HTR-8/SVneo (cell line): Measurements from ENCODE around the gene MRPL37.
"Not testable (repeated sequence)": the region's sequence is repeated elsewhere in the genome, so short reads cannot be mapped to it uniquely, and the experiment has no call there.

Source experiments
- DNase-seq: peaks from one replicate; pipeline ENCODE4 v3.0.0; 2011; ENCODE audit warnings: low spot score, mixed read lengths; ENCODE audit not compliant: insufficient read length
- FAIRE-seq: peaks from 2 replicates; lab custom pipeline; 2011; peaks lifted over from hg19 to GRCh38; lab: Jason Lieb, UNC

MRPL37 gene

GRCh38 chr1:54199765-54200518 is at the start of gene MRPL37, which contains the start of gene CYB5RL:
Gene MRPL37 (plus strand): TSS chr1:54200167. CDS start chr1:54200244, 77 bp downstream.
Gene CYB5RL (minus strand): TSS chr1:54200030. CDS start chr1:54195616, 4,414 bp downstream.
- DNase-seq (peak; percentile 98), FAIRE-seq (peak; percentile 86)

- DNase-seq (no peak), FAIRE-seq (no peak)
These were observed 49.0 kb upstream of the MRPL37 start for GRCh38 chr1:54151013-54151412.

GRCh38 chr1:54152696-54153095 is 47.3 kb upstream of the MRPL37 start, which contains the start of gene CDCP2:
Gene CDCP2 (minus strand): TSS chr1:54153000. CDS start chr1:54152922, 78 bp downstream.
- DNase-seq (no peak), FAIRE-seq (no peak)

- peak; percentile 47 for DNase-seq
- FAIRE-seq: no peak
These were observed 46.2 kb upstream of the MRPL37 start for GRCh38 chr1:54153535-54154439.

GRCh38 chr1:54156201-54156600 is 43.8 kb upstream of the MRPL37 start:
- no peak for FAIRE-seq
- DNase-seq: no peak

- DNase-seq (no peak), FAIRE-seq (no peak)
These were observed 43.0 kb upstream of the MRPL37 start for GRCh38 chr1:54156986-54157385.

GRCh38 chr1:54157401-54157800 is 42.6 kb upstream of the MRPL37 start:
- DNase-seq: no peak
- FAIRE-seq: no peak

GRCh38 chr1:54158071-54158470 is 41.9 kb upstream of the MRPL37 start:
- FAIRE-seq: no peak
- DNase-seq: no peak

GRCh38 chr1:54159733-54160316 is 40.1 kb upstream of the MRPL37 start:
- DNase-seq (no peak), FAIRE-seq (no peak)

- DNase-seq (no peak), FAIRE-seq (no peak)
These were observed 39.6 kb upstream of the MRPL37 start for GRCh38 chr1:54160351-54160750.

GRCh38 chr1:54161495-54162168 is 38.3 kb upstream of the MRPL37 start:
- FAIRE-seq: no peak
- DNase-seq: no peak

GRCh38 chr1:54163051-54163450 is 36.9 kb upstream of the MRPL37 start:
- DNase-seq: no peak
- no peak for FAIRE-seq

GRCh38 chr1:54163573-54163972 is 36.4 kb upstream of the MRPL37 start:
- DNase-seq (no peak), FAIRE-seq (no peak)

GRCh38 chr1:54165146-54165545 is 34.8 kb upstream of the MRPL37 start:
- DNase-seq: no peak
- FAIRE-seq: no peak

- DNase-seq, FAIRE-seq: not testable (repeated sequence)
These were observed 33.6 kb upstream of the MRPL37 start for GRCh38 chr1:54166357-54166756.

GRCh38 chr1:54167422-54168139 is 32.4 kb upstream of the MRPL37 start:
- DNase-seq: peak; percentile 37
- FAIRE-seq: no peak

GRCh38 chr1:54168206-54168965 is 31.6 kb upstream of the MRPL37 start:
- DNase-seq (no peak), FAIRE-seq (no peak)

- no peak for DNase-seq
- no peak for FAIRE-seq
These were observed 30.9 kb upstream of the MRPL37 start for GRCh38 chr1:54169068-54169467.

GRCh38 chr1:54171016-54171415 is 29.0 kb upstream of the MRPL37 start:
- FAIRE-seq (no peak), DNase-seq (no peak)
